HG03066 (cell line): ENCODE results near the gene RPL28.

Source experiments
- ATAC-seq: cut with Tn5 transposase; IDR thresholded peaks from one replicate; pipeline ENCODE4 v1.9.1; 2021; ENCODE audit warnings: low read depth; ENCODE audit not compliant: unreplicated experiment

Gene RPL28

DNA sequence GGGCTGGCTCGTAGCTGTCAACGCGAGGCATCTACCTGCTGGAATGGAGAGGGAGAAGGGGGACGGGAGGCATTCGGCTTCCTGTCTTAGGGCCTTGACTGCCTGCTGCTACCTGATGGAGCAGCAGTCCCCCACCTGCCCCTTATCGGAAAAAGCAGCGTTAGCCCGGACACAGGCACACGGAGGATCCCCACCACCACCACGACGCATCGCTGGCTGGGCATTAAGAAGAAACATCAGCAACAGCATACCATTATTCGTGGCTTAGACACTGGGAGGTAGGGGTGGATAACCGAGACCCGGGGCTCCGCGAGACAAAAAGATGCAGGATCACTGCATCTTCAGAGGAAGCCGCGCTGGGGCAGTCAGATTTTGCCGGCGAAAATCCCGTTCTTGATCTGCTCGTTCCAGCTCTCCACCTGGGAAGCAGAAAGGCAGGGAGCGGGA is 32.4 kb upstream of the RPL28 start:
- ATAC-seq = no peak

GRCh38 chr19:55353803-55354697 is 31.7 kb upstream of the RPL28 start:
- no peak for ATAC-seq

GRCh38 chr19:55354698-55355212 is 31.0 kb upstream of the RPL28 start, which contains the start of gene COX6B2:
Gene COX6B2, minus strand, starts transcription at chr19:55354719. Its CDS starts 198 bp downstream, at chr19:55354521.
- no peak for ATAC-seq

DNA sequence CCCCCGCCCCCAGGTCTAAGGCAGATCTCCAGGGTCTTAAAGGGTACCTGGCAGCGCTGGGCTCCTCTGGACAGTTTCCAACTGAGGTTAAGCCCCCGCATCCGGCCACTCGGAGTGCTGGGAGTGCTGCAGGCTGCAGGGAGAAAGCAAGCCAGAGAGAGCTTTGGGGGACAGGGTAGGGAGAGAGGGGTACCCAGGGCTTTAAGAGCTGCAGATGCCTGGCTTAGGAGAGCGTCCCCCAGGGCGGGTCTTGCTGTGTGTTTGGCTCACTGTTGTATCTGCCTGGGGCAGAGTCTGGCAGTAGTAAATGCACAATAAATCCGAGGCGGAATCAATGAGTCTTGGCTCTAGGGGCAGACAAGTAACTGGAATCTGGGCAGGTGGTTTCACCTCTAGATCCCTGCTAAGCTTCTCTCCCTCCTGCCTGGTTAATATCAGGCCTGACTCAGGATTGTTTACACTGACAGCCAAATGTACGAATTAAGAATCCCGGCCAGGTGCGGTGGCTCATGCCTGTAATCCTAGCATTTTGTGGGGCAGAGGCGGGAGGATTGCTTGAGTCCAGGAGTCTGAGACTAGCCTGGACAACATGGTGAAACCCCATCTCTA is 30.4 kb upstream of the RPL28 start:
- no peak for ATAC-seq

DNA sequence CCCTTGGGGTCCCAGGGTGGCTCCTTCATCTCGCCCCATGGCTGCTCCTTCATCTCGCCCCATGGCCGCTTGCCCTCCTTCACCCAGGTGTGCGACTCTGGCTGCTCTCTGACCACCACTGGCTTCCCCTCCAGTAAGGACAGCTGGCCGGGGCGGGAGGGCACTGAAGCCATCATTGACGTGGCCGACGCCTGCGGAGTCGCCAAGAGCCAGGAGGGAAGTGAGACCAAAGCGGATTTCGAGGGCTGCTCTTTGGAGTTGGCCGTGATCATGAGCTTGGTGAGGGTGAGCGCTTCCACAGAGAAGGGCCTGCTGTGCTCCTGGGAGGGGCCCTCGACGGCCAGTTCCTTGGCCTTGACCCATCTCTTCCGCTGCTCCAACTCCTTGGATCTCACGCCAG is 27.2 kb upstream of the RPL28 start:
- ATAC-seq = no peak

DNA sequence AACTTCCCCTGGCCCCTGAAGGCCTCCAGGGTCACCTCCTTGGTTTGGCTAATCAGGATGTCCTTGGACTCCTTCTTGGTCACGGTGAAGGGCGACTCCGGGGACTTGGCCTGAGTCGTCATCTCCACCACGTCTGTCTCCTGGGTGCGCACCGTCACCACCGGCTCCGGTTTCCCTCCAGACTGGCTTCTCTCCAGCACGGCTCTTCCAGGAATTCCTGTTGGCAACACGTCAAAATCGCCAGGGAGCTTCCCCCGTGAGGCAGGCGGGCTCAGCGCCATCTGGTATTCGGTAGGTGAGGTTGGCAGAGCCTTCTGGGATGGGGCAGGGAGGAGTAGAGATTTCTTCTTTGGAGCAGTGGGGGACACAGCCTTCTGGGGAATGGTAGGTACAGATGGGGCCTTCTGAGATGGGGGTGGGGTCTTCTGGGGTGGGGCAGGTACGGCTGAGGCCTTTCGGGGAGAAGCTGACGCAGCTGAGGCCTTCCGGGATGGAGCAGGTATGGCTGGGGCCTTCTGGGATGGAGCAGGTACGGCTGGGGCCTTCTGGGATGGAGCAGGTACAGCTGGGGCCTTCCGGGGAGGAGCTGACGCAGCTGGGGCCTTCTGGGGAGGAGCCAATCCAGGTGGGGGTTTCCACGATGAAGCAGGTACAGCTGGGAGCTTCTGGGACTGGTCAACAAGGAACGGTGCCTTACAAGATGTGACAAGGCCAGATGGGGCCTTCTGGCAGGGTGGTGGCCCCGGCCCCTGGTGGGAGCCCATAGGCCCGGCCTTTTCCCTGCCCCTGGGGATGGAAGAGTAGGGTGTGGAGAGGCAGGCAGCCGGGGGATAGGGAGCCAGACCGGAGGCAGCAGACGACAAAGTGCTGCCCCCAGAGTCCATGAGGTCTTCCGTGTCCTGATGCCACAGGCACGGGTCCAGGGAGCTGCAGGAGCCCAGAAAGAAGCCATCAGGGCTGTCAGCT is 26.5 kb upstream of the RPL28 start:
- ATAC-seq = no peak

GRCh38 chr19:55360902-55361301 is 24.8 kb upstream of the RPL28 start:
- no peak for ATAC-seq

GRCh38 chr19:55362174-55362989 is 23.4 kb upstream of the RPL28 start:
- ATAC-seq = no peak

DNA sequence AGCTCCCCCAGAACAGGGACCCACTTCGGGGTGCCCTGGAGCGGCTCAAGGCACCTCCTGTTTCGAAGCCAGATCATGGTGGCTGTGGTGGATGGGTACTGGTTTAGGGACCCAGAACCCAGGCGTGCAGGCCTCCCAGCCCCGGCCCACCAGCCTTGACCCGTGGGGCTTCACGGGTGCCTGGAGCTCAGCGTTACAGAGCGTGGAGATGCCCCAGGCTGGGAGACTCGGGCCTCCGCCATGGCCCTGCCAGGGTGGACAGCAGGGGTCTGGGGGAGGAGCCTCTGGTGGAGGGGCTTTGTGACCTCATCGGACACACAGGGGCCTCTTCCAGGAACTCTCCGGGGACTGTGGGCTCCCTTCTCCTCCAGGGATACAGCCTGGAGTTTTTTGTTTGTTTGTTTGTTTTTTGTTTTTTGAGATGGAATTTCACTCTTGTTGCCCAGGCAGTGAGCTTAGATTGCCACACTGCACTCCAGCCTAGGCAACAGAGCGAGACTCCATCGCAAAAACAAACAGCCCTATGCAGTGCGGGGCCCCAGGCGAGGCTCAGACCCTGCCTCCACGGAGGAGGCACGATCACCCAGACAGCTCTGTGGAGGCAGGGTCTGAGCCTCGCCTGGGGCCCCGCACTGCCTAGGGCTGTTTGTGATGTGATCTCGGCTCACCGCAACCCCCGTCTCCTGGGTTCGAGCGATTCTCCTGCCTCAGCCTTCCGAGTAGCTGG is 22.6 kb upstream of the RPL28 start, which contains the start of gene GARIN5B:
TSS of gene GARIN5B (minus strand) at position 271 of the 727 bp plus-strand sequence. CDS start at position 77, 194 bp downstream.
- no peak for ATAC-seq

DNA sequence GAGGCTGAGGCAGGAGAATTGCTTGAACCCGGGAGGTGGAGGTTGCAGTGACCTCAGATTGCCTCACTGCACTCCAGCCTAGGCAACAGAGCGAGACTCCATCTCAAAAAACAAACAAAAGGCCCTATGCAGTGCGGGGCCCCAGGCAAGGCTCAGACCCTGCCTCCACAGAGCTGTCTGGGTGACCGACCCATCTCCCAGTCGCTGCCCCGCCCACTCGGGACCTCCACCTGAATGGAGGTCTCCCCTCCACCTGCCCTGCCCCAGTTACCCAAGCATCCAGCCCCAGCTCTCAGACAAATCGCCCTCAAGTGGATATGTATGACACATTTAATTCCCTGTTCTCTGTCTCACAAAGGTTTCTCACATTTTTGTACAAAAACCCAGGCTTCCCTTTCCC is 20.5 kb upstream of the RPL28 start:
- no peak for ATAC-seq

- ATAC-seq = no peak
These were observed 19.8 kb upstream of the RPL28 start for GRCh38 chr19:55365964-55366363.

- no peak for ATAC-seq
These were observed 18.9 kb upstream of the RPL28 start for GRCh38 chr19:55366790-55367189.

DNA sequence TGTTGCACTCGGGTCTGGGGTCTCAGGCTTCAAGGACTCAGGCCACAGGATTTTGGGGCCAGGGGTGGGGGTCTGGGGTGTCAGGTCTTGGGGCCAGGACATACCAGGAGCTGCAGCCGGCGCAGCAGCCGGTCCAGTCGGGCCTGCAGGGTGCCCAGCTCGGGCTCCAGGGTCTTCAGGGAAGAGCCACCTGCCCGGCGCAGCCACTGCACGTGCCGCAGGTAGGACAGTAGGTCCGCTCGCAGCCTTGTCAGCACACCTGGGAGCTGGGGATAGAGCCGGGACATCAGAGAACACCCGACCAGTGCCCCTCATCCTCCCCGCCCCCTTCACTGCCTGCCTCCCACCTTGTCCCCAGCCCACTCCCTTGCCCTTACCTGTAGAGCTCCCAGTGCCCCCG is 17.6 kb upstream of the RPL28 start:
- no peak for ATAC-seq

GRCh38 chr19:55368701-55369563 is 16.8 kb upstream of the RPL28 start:
- no peak for ATAC-seq

DNA sequence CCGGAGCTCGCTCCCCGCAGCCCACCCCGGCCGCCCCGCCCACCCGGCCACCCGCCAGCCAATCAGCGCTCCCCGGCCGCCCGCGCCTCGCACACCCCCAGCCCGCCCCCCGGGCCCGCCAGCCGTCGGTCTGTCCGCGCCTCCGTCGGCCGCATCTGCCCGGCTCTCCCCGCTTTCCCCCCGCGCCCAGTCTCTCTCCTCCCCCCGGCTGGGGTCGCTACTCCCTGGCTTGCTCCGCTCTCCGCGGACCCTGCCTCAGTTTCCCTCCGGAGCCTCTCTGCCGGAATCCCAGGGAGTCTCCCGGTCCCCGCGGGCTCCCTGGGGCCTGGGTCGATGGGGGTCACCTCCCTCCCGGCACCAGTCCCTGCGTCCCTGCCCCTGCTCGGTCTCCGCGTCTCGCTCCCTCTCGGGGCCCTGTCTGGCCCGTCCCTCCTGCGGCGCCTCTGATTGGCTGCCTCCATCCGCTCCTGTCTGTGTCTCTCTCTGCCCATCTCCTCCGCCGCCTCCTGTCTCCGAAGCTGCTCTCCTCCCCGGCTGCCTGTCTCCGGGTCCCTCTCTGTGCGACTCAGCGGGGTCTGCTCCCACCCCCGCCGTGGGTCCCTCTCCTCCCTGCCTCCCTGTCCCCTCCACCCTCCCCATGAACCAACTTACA is 16.0 kb upstream of the RPL28 start:
- ATAC-seq = no peak

DNA sequence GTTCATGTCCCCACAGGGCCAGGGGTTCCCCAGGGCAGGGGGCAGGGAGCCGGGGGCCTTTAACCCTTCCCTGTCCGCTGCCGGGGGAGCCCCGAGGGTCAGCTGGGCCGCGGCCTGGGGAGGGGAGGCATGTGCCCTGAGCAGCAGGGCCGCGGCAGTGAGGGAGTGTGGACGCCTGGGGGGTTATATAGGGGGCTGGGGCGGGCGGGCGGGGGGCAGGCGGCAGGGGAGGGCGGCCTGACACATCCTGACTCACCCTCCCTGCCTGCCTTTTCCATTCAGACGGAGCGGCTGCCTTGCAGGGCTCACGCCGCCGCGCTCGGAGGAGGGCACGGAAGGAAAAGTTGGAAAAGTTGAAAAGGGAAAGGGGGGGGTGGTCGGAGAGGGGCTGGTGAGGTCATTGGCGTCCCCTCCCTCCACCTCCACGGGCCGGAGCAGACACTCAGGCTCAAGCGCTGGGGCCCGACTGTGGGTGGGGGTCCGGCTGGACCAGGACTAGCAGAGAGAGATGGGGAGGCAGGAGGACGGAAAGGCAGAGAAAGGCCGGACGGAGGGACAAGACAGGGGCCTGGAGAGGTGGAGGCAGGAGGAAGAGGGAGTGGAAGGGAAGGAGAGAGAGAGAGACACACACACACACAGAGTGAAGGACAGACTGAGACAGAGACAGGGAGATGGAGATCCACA is 15.3 kb upstream of the RPL28 start, which contains the start of gene IL11:
TSS of gene IL11 (minus strand) at position 159 of the 684 bp plus-strand sequence. CDS start at position 6, 153 bp downstream.
- ATAC-seq = no peak
